Esophagus mucosa (tissue), 1 donor: ENCODE data around the gene LPIN2. TPM values are rescaled to one million over a fixed set of nuclear protein-coding genes. Genes with fewer than 3 reads are reported as not detected.
A peak's percentile ranks its signal among the peaks of the same experiment; 100 is the strongest.
"Not testable (repeated sequence)": the region's sequence is repeated elsewhere in the genome, so short reads cannot be mapped to it uniquely, and the experiment has no call there.

ENCODE experiments used
- ATAC-seq: fragments of 200-7000 bp; cut with Tn5 transposase; one replicate; pipeline ENCODE4 v1.9.1; 2020
- total RNA-seq: library from RNA; stranded (reverse); gene quantifications from one replicate; pipeline ENCODE4 v1.2.4, GENCODE V29; 2023
- donor health status: DM: yes; HTN: yes; CAD: no.

LPIN2 gene, protein sequence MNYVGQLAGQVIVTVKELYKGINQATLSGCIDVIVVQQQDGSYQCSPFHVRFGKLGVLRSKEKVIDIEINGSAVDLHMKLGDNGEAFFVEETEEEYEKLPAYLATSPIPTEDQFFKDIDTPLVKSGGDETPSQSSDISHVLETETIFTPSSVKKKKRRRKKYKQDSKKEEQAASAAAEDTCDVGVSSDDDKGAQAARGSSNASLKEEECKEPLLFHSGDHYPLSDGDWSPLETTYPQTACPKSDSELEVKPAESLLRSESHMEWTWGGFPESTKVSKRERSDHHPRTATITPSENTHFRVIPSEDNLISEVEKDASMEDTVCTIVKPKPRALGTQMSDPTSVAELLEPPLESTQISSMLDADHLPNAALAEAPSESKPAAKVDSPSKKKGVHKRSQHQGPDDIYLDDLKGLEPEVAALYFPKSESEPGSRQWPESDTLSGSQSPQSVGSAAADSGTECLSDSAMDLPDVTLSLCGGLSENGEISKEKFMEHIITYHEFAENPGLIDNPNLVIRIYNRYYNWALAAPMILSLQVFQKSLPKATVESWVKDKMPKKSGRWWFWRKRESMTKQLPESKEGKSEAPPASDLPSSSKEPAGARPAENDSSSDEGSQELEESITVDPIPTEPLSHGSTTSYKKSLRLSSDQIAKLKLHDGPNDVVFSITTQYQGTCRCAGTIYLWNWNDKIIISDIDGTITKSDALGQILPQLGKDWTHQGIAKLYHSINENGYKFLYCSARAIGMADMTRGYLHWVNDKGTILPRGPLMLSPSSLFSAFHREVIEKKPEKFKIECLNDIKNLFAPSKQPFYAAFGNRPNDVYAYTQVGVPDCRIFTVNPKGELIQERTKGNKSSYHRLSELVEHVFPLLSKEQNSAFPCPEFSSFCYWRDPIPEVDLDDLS
- total RNA-seq = 6.9 TPM

DNA sequence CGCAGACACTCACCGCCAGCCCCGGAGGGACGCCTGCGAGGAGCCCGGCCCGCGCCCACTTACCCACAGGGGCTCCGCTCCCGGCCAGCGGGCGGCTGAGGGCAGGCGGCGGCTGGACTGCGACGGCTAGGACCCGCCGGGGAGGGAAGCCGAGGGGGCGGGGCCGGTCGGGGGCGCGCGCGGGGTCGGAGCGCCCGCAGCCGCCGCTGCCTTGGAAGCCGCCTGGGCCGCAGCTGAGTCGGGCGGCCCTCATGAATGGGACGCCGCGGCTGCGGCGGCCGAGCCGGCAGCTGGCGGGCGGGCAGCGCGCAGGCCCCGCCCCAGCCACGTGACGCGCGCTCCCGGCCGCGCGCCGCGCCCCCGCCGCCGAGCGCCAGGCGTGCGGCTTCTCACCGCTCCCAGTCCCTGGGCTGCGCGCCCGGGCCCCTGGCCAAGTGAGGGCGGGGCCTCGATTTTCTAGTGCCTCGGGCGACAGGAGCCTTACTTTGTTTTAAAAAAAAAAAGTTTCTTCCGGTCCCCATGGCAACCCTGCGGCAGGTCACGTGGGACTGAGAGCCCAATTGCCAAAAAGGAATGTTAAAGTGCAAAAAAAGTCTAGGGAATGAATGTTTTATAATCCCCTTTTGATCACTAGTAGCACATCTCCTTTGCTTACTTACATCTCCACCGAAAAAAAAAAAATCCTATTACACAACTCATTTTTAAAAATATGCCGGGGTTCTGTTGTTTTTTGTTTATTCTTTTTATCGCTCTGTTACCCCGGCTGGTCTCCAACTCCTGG is at the start of gene LPIN2:
TSS of gene LPIN2 (minus strand) at position 121 of the 781 bp plus-strand sequence. CDS start 52,304 bp downstream, outside the sequence.
- peak; percentile 95 for ATAC-seq

DNA sequence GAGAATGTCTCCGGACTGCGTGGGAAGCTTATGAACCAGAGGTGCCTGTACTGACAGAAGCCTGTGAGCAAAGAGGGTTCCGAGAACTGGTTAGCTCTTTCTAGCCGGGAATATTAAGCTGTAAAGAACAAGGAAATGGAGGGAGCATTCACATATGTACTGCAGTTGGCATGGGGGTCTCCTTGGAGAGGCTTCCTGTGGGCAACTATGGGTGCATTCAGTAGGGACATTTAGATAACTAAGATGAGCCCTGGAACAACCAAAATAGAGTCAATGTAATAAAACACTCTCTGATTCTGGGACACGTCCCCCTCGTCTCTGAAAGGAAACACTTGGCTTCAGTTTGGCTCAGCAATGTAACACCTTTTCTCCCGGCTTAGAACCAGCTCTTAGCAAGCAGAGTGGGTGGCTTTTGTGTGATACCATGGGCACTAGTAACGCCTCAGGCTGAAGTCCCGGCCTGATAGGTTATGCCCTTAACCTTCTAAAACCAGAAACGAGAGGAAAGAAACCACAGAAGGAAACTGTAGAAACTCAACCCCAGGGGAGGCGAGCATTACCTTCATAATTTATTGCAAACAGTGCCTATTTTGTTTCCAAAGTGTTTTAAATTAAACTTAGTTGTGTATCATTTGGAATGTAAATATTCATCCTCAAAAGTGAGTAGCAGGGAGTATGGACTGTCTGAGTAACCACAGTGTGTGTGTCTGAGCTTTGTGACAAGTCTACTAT is 48.8 kb upstream of the LPIN2 start:
- ATAC-seq = no peak

DNA sequence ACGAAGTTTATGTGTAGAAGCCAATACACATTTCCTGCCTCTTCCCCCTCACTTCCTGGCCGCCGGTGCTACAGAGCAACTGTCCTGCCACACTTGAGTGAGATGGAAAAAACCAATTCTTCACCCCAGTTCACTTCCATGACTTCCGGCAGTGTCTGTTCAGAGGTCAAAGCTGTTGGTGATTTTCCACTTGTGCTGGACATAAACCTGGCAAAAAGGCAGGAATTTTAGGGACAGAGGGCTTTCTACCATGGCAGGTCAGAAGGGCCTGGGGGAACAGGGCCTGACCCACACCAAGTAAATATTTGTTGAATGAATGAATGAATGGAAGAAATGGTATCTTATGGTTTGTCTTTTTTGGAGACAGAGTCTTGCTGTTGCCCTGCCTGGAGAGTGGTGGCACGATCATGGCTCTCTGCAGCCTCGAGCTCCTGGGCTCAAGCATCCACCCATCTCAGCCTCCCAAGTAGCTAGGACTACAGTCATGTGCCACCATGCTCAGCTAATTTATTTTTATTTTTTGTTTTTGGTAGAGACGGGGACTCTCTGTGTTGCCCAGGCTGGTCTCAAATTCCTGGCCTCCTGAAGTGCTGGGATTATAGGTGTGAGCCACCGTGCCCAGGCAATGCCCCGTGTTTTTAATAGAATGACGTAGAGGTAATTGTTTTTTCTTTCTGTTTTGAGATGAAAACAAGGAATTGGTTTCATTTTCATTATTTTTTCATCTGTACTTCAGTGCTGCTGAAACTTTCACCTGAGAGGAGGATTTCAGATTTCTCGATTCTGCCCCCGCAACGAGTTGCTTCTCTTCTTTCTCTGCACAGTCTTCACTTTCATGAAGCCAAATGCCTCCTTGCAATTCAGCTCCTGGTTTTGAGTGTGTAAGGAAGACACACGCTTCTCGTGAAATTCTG is 48.0 kb upstream of the LPIN2 start:
- ATAC-seq = no peak

DNA sequence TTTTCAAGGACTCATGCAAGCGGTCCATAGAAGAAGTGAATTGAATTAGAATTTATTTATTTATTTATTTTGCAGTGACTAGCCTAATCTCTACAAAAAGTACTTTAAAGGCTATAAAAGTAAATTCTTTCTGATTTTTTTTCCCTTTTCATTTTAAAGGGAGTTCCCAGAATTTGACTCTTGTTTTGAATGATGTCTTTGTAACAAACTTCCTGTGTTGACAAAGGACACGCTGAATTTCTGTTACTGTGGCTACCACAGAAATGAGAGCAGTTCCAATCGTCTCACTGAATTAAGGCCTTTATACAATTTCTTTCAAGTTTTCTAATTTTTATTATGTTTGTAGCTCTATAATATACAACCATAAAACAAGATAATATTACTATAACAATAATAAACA is 46.3 kb upstream of the LPIN2 start:
- ATAC-seq = no peak

DNA sequence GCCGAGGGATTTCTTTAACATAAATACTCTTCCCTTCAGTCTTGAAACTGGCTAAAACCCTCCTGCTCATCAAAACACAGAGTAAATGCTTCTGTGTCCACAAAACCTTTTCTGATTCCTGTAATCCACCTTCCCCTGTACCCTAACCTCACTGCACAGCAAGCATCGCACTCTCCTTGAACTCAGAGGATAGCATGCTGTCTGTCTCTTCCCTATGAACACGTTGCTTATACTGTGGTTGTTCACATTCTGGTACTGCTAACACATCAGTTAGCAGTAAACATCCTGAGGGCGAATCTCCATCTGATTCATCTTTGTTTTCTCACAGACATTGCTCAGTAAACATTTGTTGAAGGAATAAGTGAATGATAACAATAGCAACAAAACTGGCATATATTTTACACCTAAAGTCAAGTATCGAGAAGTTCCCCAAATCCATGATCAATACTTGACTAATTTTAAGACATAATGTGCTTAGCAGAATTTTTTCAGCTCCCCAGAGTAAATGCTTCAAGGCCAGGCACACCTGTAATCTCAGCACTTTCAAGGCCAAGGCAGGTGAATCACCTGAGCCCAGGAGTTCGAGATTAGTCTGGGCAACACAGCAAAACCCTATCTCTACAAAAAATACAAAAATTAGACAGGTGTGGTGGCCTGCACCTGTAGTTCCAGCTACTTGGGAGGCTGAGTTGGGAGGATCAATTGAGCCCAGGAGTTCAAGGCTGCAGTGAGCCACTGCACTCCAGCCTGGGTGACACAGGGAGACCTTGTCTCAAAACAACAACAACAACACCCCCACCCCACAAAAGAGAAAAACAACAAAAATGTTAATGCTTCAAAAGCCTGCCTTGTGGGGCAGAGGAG is 45.6 kb upstream of the LPIN2 start:
- no peak for ATAC-seq

DNA sequence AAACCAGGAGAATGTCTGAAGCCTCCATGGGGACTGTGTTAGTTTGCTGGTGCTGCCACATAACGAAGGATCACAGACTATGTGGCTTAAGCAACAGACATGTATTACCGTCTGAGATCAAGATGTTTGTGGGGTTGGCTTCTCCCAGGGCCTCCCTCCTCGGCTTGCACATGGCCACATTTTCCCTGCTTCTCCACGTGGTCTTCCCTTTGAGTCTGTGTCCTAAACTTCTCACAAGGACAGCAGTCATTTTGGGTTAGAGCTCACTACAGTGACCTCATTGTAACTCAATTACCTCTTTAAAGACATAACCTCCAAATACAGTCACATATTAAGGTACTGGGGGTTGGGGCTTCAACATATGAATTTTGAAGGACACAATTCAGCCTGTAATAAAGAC is 44.6 kb upstream of the LPIN2 start:
- no peak for ATAC-seq

DNA sequence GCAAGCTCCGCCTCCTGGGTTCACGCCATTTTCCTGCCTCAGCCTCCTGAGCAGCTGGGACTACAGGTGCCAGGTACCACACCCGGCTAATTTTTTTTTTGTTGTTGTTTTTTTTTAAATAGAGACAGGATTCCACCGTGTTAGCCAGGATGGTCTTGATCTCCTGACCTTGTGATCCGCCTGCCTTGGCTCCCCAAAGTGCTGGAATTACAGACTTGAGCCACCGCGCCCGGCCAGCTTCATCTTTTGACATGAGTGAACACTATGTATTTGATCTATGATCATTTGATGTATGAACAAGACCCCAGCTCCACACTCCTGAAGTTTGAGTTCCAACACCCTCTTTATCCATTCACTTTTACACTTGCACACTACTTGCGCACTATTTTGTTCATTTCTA is 43.4 kb upstream of the LPIN2 start:
- ATAC-seq = no peak

DNA sequence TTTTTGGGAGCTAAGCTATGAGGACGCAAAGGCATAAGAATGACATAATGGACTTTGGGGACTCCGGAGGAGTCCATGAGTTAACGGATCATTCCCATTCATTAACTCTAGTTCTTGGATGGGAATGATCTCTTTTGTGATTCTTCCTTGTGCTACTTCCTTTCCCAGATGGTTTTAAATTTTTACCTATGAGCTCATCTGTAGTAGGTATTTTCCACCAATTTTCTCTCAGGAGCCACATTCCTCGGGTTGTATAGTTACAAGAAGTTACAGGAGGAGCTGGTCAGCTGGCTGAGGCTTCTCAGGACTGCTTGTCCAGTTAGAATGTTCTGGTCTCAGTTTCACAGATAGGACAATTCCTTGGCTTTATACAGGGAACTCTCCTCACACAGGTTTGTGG is 42.9 kb upstream of the LPIN2 start:
- no peak for ATAC-seq

DNA sequence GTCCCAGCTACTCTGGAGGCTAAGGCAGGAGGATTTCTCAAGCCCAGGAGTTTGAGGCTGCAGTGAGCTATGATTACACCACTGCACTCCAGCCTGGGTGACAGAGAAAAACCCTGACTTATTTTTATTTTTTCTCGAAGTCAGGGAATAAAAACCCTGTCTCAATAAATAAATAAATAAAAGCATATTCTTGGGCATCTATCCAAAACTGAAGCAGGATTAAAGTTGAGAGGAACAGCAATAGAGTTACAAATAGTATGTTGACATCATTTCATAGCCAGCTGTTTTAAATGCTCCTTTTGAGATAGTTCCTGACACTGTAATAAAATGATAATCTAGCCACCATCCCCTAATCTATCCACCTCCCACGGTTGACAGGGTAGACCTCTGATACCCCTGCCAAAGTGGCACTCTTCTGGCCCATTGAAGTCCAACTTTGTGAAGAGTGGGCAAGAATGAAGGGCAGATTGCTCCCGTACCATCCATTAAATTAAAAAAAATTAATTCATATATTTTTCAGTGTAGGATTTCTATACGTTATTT is 42.3 kb upstream of the LPIN2 start:
- ATAC-seq = no peak

DNA sequence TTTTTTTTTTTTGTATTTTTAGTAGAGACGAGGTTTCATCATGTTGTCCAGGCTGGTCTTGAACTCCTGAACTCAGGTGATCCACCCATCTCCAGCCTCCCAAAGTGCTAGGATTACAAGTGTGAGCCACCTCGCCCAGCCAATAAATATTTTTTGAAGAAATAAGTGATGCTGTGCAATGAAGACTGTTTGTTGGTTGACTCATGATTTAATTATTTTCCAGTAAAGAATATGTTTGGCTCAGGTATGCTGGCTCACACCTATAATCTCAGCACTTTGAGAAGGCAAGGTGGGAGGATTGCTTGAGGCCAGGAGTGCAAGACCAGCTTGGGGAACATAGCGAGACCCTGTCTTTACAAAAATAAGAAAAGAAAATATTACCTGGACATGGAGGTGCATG is 41.8 kb upstream of the LPIN2 start:
- ATAC-seq = no peak

DNA sequence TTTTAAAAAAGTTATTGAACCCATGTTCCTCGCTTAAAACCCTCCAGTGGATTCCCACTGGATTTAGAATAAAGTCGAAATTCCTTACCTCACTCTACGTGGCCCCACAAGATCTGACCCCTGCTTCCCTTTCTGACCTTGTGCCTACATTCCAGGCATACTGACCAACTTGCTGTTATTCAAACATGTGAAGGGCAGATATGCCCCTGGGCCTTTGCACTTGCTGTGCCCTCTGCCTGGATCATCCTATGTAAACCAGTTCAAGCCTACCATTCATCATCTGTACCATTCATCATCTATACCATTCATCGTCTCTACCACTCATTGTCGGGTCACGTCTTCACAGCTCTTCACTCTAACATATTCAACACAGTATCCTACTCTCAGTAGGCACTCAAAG is 41.3 kb upstream of the LPIN2 start:
- ATAC-seq = no peak

DNA sequence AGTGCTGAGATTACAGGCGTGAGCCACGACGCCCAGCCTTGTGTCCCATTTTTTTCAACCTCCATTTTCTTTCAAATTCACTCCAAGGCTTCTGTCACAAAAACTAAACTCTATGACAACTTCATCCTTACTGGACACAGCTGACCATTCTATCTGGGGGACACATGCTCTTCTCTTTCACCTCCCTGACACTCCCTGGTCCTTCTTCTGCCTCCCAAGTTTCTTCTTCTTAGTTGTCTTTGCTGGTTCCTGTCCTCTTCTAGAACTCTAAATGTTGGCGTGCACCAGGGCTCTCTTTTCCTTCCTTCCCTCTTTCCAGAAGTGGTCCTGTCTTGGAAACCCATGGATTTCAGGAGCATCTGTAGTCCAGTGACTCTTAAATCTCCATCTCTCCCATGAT is 40.1 kb upstream of the LPIN2 start:
- no peak for ATAC-seq

DNA sequence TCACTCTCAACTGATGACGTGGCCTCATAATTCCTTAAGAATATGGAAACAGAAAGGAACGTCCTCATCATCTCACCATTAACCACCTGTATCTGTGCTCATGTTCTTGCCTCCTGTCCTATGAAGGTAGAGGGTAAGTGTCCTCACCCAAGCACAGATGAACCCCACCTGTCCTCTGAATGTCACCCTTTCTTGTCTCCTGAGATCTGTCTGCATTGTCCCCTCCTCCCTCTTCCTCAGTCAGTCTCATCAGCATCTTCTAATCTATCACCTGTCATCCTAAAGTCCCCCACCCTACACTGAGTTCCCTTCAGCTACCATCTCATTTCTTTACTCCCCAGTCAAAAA is 39.4 kb upstream of the LPIN2 start:
- ATAC-seq = no peak

DNA sequence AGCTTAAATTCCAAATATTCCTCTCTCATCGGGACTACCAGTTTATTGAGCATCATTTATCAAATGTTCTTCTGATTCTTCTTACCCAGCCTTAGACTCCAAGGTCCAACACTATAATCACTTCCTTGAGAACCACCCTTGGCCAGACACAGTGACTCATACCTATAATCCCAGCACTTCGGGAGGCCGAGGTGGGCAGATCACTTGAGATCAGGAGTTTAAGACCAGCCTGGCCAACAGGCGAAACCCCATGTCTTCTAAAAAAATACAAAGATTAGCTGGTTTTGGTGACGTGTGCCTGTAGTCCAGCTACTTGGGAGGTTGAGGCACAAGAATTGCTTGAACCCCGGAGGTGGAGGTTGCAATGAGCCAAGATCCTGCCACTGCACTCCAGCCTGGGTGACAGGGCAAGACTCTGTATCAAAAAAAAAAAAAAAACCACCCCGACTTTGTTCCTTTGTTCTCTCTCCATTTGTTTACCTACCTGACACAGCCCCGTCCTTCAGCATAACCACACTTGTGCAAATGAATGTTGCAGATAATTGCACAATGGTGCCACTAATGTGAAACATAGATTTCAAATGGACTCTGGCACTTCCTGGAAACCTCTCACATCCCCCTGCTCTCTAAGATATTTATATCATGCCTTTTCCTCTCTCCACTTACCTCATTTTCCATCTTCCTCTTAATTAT is 38.9 kb upstream of the LPIN2 start:
- ATAC-seq = peak; percentile 51

DNA sequence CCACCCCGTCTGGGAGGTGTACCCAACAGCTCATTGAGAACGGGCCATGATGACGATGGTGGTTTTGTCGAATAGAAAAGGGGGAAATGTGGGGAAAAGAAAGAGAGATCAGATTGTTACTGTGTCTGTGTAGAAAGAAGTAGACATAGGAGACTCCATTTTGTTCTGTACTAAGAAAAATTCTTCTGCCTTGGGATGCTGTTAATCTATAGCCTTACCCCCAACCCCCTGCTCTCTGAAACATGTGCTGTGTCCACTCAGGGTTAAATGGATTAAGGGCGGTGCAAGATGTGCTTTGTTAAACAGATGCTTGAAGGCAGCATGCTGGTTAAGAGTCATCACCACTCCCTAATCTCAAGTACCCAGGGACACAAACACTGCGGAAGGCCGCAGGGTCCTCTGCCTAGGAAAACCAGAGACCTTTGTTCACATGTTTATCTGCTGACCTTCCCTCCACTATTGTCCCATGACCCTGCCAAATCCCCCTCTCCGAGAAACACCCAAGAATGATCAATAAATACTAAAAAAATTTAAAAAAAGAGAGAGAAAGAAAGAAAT is 37.0 kb upstream of the LPIN2 start:
- not testable (repeated sequence) for ATAC-seq

DNA sequence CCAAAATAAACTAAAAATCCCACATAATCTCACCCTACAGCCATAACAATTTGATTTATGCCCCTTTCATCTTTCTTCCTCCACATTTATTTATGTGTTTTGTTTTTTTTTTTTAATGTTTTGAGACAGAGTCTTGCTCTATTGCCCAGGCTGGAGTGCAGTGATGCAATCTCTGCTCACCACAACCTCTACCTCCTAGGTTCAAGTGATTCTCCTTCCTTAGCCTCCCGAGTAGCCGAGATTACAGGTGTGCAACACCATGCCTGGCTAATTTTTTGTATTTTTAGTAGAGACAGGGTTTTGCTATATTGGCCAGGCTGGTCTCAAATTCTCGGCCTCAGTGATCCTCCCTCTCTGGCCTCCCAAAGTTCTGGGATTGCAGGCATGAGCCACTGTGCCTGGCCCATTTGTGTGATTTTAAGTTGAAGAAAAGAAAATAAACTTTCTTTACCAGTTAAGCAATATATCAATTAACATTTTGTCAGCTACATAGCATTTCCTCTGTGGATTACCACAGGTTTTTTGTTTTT is 35.9 kb upstream of the LPIN2 start:
- no peak for ATAC-seq

DNA sequence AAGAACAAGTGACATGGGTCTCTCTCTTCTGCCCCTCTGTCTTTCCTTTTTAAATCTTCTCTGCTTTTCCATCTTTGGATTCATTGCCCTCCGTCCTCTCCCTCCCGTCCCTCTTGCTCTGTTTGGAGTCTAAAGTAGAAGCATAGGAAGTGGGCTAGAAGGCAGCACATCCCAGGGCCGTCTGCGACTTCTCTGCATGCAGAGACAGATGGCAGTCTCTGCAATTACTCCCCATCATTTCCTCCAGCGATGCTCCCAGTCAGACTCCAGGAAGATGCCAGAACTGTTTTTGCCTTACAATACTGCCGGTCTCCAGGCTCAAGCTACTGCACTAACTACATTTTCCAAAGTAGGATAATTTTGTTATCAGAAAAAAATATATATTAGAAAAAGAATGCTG is 35.2 kb upstream of the LPIN2 start:
- ATAC-seq = no peak

DNA sequence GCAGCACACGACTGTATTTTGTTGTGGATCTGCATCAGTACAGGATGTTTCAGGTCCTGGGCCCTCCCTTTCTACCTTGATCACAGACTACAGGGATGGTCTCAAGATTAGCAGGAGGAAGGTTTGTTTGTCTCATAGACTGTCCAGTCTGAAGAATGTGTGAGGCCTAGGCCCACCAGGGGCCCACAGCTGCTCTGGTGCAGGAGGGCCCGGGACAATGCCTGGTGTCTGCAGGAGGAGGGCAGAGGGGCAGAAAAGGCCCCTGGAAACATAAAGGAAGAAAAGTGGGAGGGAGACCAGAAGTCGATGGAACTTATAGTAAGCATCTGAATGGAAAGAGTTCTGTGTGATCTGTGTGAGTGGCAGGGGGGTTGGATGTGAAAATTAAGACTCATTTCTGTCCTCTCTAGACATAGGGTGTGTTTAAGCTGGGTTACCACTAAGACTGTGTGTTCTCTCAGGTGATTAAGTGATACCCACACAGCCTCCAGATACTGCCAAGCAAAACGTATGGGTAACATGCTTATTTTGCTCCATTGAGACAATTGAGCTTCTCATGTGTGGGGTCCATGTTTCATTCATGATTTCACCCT is 33.4 kb upstream of the LPIN2 start:
- no peak for ATAC-seq
